ENCODE data around the gene SETD3. TPM values are rescaled to one million over a fixed set of nuclear protein-coding genes. Genes with fewer than 3 reads are reported as not detected.

The SETD3 gene
- total RNA-seq, 1 donor from 2014 or later: 62.8 TPM

- Histone ChIP-seq H3K79me2 (ENCODE audit: insufficient read depth, low read length) (peaks cover 50% of the 10 kb centered on the region), H3K27ac (ENCODE audit: low read depth, low read length) (no peak overlapping the region), H3K4me1 (ENCODE audit: insufficient read depth, low read length) (no peaks in the 10 kb centered on the region), H4K20me1 (ENCODE audit: insufficient read depth, low read length) (peaks cover 46% of the 10 kb centered on the region), H3K36me3 (ENCODE audit: insufficient read depth, low read length) (peaks cover 7% of the 10 kb centered on the region), H3K9me3 (ENCODE audit: insufficient read depth, low read depth, low read length) (no peaks in the 10 kb centered on the region), H2AFZ (ENCODE audit: low read depth, low read length) (no peak overlapping the region), H3K4me2 (ENCODE audit: low read length) (no peak overlapping the region), H3K4me3 (ENCODE audit: insufficient read depth, low read depth, low read length) (no peak overlapping the region), H3K9ac (ENCODE audit: low read length) (no peak overlapping the region), H3K27me3 (ENCODE audit: insufficient read depth, low read length) (no peaks in the 10 kb centered on the region)
- H3K4me1 Mint-ChIP-seq (ENCODE audit: low read depth, unreplicated experiment): peaks cover 37% of the 10 kb centered on the region
- FAIRE-seq (no peak), DNase-seq (ENCODE audit: low read depth) (no peak)
- H3K27me3 Mint-ChIP-seq (ENCODE audit: low read depth, unreplicated experiment): no peaks in the 10 kb centered on the region
- no peak overlapping the region for H3K4me3 Mint-ChIP-seq (ENCODE audit: unreplicated experiment)
- no peaks in the 10 kb centered on the region for H3K9me3 Mint-ChIP-seq (ENCODE audit: unreplicated experiment)
- peaks cover 22% of the 10 kb centered on the region for H3K36me3 Mint-ChIP-seq (ENCODE audit: low read depth, unreplicated experiment)
- TF ChIP-seq CTCF (IDR thresholded peaks at IDR 0.05; ENCODE audit: insufficient read depth, low read depth, low read length): no peak
- no peak for TF ChIP-seq EZH2 (IDR thresholded peaks at IDR 0.05; ENCODE audit: insufficient read depth, low read length)
- H3K27ac Mint-ChIP-seq (ENCODE audit: unreplicated experiment): no peak overlapping the region
Measured at GRCh38 chr14:99465288-99465687, 15.4 kb downstream of the SETD3 start.

GRCh38 chr14:99463974-99464373, 16.7 kb downstream of the SETD3 start:
- H3K4me2 ChIP-seq (ENCODE audit: low read length): no peak overlapping the region
- H3K9ac ChIP-seq (ENCODE audit: low read length): no peak overlapping the region
- H3K9me3 ChIP-seq (ENCODE audit: insufficient read depth, low read depth, low read length): no peaks in the 10 kb centered on the region
- no peaks in the 10 kb centered on the region for H3K4me1 ChIP-seq (ENCODE audit: insufficient read depth, low read length)
- Mint-ChIP-seq H3K9me3 (ENCODE audit: unreplicated experiment) (no peaks in the 10 kb centered on the region), H3K27ac (ENCODE audit: unreplicated experiment) (no peak overlapping the region), H3K4me1 (ENCODE audit: low read depth, unreplicated experiment) (peaks cover 30% of the 10 kb centered on the region), H3K27me3 (ENCODE audit: low read depth, unreplicated experiment) (no peaks in the 10 kb centered on the region), H3K36me3 (ENCODE audit: low read depth, unreplicated experiment) (peaks cover 24% of the 10 kb centered on the region), H3K4me3 (ENCODE audit: unreplicated experiment) (no peak overlapping the region)
- no peak overlapping the region for H3K4me3 ChIP-seq (ENCODE audit: insufficient read depth, low read depth, low read length)
- TF ChIP-seq CTCF (IDR thresholded peaks at IDR 0.05; ENCODE audit: insufficient read depth, low read depth, low read length) (no peak), EZH2 (IDR thresholded peaks at IDR 0.05; ENCODE audit: insufficient read depth, low read length) (no peak)
- H3K27ac ChIP-seq (ENCODE audit: low read depth, low read length): no peak overlapping the region
- H3K27me3 ChIP-seq (ENCODE audit: insufficient read depth, low read length): no peaks in the 10 kb centered on the region
- DNase-seq (ENCODE audit: low read depth): no peak
- no peak for FAIRE-seq
- peaks cover 37% of the 10 kb centered on the region for H4K20me1 ChIP-seq (ENCODE audit: insufficient read depth, low read length)
- H3K36me3 ChIP-seq (ENCODE audit: insufficient read depth, low read length): peaks cover 7% of the 10 kb centered on the region
- peaks cover 36% of the 10 kb centered on the region for H3K79me2 ChIP-seq (ENCODE audit: insufficient read depth, low read length)
- no peak overlapping the region for H2AFZ ChIP-seq (ENCODE audit: low read depth, low read length)

GRCh38 chr14:99462210-99462609, 18.4 kb downstream of the SETD3 start:
- Histone ChIP-seq H3K36me3 (ENCODE audit: insufficient read depth, low read length) (peaks cover 17% of the 10 kb centered on the region), H3K9ac (ENCODE audit: low read length) (no peak overlapping the region), H3K4me2 (ENCODE audit: low read length) (no peak overlapping the region), H3K79me2 (ENCODE audit: insufficient read depth, low read length) (peaks cover 19% of the 10 kb centered on the region), H3K27me3 (ENCODE audit: insufficient read depth, low read length) (no peaks in the 10 kb centered on the region), H3K27ac (ENCODE audit: low read depth, low read length) (no peak overlapping the region), H4K20me1 (ENCODE audit: insufficient read depth, low read length) (peaks cover 19% of the 10 kb centered on the region), H2AFZ (ENCODE audit: low read depth, low read length) (no peak overlapping the region), H3K4me3 (ENCODE audit: insufficient read depth, low read depth, low read length) (no peak overlapping the region), H3K4me1 (ENCODE audit: insufficient read depth, low read length) (no peaks in the 10 kb centered on the region), H3K9me3 (ENCODE audit: insufficient read depth, low read depth, low read length) (no peaks in the 10 kb centered on the region)
- TF ChIP-seq EZH2 (IDR thresholded peaks at IDR 0.05; ENCODE audit: insufficient read depth, low read length): no peak
- TF ChIP-seq CTCF (IDR thresholded peaks at IDR 0.05; ENCODE audit: insufficient read depth, low read depth, low read length): no peak
- Mint-ChIP-seq H3K4me1 (ENCODE audit: low read depth, unreplicated experiment) (peaks cover 19% of the 10 kb centered on the region), H3K9me3 (ENCODE audit: unreplicated experiment) (no peaks in the 10 kb centered on the region), H3K4me3 (ENCODE audit: unreplicated experiment) (no peak overlapping the region), H3K27ac (ENCODE audit: unreplicated experiment) (no peak overlapping the region), H3K36me3 (ENCODE audit: low read depth, unreplicated experiment) (peaks cover 24% of the 10 kb centered on the region), H3K27me3 (ENCODE audit: low read depth, unreplicated experiment) (no peaks in the 10 kb centered on the region)
- DNase-seq (ENCODE audit: low read depth): no peak
- no peak for FAIRE-seq
